HTR-8/SVneo (cell line): Measurements from ENCODE around the gene SLC9A2.

Experiments used
- DNase-seq: peaks from one replicate; pipeline ENCODE4 v3.0.0; 2011; ENCODE audit warnings: low spot score, mixed read lengths; ENCODE audit not compliant: insufficient read length
- FAIRE-seq: peaks from 2 replicates; lab custom pipeline; 2011; peaks lifted over from hg19 to GRCh38; lab: Jason Lieb, UNC

The SLC9A2 gene

DNA sequence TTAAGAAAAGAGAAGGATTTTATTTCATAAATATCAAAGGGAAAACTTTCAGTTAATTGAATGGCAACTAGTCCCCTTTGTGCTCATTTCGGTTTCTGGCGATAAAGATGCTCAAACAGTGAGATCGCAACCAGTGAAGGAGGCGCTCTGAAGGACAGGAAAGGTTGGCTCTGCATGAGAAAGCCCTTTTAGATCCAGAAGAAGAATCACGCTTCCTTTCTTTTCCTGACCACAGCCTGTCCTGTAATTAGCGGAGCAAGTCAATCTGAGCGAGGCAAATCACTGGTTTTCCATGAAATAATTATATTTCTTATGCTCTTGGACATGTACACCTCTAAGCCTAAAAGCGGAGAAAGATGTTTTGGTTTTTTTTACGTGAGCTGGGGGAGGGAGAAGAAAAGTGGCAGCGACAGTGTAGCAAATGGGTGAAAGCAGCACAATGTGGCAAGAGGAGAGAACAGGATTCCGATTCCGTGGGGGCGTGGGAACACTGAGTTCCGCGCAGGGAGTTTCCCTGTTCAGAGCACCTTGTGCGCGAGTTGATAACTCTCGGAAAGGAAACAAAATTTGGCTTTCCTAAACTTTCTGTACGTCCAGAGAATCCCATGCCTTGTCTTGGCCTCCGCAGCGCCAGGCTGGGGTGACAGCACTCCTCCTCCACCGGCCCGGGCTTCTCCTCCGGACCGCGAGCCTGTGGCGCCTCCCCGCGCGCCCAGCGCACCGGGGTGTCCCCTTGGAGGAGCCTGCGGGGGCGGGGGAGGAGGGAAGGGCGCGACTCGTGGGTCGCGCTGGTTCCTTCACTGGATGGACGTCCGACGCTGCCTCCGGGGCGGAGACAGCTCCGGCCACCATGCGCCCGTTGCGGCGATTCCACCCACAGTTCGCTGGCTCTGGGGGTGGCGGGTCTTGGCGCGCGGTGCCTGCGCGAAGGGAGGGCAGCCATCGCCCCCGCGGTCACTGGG, 620 bp upstream of the SLC9A2 start:
- DNase-seq (no peak), FAIRE-seq (no peak)

DNA sequence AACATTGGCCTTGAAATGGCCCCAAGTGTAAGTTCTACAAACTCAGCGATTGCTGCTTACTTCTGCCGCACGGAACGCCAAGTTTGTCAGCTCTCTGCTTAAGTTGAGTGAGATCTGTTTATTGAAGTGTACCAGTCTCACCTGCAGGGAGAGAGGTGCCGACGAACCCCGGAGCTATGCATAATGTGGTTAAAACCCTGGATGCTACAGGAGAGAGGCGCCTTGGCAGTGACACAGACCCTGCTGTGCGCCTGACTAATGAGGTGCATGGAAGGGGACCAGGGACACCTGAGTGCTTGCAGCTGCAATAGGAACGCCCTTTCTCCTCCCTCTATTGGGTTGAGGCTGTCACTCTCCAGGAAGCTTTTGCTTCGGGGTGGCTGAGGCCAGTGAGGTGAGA, 979 bp downstream of the SLC9A2 start:
- FAIRE-seq (no peak), DNase-seq (no peak)

DNA sequence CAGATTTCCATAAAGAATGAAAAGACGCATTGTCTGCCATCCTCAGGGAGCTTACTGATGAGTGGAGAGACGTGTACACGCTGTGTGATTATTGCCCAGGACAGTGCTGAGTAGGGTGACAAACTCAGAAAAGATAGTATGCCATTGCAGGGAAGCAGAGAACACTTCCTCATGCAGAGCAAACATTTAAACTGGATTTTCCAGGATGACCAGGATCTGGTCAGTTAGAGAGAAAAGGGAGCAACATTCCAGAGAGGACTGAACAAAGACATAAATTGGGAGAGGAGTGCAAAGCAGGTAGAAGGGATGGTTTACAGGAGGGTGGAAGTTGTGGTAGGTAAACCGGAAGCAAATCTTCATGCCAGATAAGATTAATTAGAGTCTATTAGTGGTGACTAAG, 2.3 kb downstream of the SLC9A2 start:
- DNase-seq = no peak
- no peak for FAIRE-seq

DNA sequence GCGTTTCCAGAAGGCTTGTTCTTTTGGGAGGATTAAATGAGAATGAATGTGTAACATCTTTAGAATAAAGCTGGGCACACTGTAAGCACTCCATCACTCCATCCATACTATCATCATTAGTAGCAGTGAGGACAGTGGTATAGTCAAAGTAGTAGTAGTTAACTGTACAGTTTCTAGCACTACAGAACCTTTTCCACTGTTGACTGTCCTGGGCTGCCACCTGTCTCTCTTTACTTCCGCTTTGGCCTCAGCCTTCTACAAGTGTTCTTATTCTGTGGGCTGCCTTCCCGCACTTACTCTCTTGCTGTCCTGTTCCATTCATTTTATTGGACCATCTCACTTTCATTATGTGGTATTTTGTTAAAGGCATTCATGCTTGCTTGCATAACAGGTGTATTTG, 3.3 kb downstream of the SLC9A2 start:
- DNase-seq (no peak), FAIRE-seq (no peak)

DNA sequence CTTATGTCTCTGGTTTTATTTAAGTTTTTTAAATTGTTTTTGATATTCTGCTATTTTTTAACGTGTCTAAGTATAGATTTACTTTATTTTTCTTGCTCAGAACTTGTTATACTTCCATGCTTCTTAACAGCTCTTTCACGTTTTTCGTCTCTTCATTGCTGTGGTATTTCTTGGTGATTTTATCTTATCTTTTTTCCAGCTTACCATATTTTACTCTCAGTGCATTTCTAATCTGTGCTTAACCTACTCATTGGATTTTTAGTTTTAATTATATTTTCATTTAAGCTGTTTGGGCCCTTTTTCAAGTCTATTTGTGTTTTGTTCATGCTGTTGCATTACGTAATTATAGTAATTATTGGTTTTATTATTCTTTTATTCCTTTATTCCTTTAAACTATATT, 11.1 kb downstream of the SLC9A2 start:
- FAIRE-seq (no peak), DNase-seq (no peak)

DNA sequence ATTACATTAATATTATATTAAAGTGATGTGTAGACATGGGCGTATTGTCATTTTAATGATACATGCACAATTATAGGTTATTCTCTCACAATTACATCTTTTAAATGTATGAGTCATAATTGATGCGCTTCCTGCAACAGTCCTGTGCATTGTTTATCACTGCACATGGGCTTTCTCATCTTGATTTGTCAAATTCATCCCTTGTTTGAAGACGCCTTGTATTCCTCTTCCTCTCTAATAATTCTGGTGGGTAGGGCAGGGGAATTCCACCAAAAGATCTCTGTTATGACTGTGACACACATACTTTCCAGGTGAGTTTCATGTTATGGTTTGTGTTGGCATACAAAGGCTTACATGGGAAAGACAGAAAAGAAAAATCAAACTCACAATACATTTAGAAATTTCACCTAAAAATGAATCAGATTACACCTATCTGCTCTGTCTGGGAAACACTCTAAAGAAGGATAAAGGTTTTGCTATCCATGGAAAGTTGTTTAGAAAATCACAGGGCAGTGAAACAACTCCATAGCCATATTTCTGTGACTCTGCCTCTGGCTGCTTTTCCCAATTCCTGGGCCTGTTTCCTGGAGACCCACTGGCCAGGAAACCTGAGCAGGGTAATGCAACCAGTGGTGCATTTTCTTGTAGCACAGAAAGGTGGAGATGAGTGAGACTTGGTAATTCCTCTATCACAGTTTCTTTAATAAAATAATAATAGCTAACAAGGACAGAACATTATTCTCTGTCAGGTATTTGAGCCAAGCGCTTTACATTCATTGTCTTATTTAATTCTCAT, 13.2 kb downstream of the SLC9A2 start:
- FAIRE-seq (no peak), DNase-seq (no peak)

DNA sequence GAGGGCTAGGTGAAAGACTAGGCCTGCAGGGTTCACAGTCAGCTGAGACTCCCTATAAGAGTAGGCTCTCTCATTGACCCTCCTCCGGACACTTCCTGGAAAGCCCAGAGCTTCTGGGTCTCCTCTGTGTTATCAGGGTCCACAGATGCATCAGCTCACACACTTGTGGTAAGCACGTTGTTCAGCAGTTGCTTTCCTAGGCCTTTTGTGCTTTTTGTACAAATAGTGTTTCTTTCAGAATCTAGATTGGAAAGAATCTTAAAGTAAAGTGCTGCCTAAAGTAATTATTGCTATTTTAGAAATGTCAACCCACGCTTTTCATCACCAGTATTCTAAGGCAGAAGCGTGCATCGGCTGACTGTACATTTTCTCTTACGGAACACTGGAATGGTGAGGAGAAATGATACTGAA, 15.5 kb downstream of the SLC9A2 start:
- no peak for FAIRE-seq
- DNase-seq = no peak

DNA sequence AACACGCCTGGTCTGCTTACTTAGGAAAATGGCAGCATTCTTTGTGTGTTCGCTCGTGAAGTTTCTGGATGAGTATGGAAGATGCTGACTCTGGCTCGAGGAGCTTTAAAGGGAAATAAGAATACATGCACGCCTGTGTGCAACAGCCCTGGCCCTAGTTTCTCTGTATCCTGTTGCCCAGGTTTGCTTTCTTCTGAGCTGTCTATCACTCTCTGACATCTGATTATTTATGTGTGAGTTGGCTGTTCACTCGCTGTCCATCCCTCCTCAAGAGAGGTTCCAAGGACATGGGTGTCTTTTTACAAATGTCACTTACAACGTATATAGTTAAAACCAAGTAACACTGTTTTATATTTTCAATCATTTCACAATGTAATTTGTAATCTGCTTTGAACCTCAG, 16.0 kb downstream of the SLC9A2 start:
- FAIRE-seq = no peak

DNA sequence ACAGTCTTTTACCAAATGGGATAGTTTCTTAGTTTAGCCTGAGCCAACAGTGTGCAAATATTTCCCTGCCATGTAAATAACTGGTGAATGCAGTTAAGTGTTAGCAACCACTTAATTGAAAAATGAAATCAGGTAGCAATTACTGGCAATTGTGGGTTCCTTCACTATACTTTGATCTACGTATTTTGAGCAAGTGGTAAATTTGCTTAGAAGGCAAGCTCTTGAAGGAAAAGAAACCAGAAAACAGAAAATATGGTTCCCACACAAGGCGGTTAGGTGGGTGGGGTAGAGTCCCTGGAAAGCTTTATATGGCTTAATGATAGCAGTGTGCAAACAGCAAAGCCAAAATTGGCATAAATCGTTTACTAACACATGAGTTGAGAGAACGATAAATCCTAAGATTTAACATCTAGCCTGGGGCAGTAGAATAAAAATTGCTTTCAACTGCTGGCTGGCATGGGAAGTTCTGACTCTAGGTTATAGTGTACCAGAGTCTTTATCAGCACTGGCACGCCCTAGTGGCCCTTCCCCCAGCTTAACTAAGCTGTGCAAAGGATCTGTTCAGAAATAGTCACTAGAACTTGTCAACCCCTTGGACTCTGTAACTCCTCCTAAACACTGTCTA, 17.0 kb downstream of the SLC9A2 start:
- FAIRE-seq = no peak

More for the DNA sequence above, 16.0 kb downstream of the SLC9A2 start:
- DNase-seq = no peak

DNA sequence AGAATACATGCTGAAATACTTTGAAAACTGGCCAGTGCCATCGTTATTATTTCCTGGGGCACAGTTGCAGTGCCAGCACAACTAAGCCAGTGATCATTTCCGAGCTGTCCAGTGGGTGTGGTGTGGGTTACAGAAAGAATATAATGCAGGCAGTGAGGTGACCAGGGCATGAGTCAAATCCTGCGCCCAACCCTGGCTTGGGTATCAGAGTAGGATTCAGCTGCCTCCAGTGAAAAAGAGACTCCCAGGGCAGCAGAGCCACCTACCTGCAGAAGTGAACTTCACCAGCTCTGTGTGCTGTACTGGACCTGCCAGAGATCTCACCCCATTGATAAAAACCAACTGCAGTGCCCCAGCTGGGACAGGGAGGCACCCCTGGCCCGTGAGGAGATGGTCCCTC, 18.0 kb downstream of the SLC9A2 start:
- FAIRE-seq = no peak
- no peak for DNase-seq

More for the DNA sequence above, 17.0 kb downstream of the SLC9A2 start:
- DNase-seq = no peak

DNA sequence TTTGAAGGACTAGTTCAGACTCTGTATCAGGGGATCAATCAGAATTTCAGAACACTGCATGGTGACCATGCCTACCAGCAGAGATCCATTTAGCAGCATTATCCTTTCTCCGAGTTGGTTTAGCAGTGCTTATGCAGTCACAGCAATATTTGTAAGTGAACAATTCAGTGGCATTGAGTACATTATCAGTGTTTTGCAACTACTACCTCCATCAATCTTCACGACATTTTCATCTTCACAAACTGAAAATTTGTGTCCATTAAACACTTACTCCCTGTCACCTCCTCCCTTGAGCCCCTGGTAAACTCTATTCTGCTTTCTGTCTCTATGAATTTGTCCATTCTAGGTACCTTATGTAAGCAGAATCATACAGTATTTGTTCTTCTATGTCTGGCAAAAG, 20.1 kb downstream of the SLC9A2 start:
- FAIRE-seq = no peak

DNA sequence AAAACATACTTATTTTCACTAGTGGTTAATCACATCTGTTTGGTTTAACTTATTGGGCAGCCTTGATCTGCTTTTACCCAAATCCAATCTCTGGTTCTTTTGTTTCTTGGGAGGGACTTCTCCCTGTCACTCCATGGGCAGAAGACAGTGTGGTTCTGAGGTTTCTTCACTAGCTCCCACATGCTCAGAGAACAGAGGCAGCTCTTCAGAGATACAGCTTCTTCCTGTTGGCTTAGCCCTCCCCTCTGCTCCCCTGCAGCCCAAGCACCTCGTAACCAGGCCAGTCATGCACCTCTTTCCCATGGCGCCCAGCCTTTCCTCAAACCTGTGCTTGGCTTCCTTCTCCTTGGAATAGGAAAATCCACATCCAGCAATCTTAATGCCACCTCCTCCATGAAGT, 32.8 kb downstream of the SLC9A2 start:
- FAIRE-seq = no peak
- no peak for DNase-seq

More for the DNA sequence above, 20.1 kb downstream of the SLC9A2 start:
- no peak for DNase-seq

DNA sequence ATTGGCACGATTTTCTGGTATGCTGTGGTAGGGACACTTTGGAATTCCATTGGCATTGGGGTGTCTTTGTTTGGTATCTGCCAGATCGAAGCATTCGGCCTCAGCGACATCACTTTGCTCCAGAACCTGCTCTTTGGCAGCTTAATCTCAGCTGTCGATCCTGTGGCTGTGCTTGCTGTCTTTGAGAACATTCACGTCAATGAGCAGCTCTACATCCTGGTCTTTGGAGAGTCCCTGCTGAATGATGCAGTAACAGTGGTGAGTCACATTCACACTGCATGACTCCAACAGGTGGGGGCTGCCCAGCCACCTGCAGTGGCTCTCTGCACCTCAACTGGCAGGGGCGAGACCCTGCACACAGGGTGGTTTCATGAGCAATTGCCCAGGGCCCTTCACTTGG, 38.4 kb downstream of the SLC9A2 start:
- no peak for FAIRE-seq

DNA sequence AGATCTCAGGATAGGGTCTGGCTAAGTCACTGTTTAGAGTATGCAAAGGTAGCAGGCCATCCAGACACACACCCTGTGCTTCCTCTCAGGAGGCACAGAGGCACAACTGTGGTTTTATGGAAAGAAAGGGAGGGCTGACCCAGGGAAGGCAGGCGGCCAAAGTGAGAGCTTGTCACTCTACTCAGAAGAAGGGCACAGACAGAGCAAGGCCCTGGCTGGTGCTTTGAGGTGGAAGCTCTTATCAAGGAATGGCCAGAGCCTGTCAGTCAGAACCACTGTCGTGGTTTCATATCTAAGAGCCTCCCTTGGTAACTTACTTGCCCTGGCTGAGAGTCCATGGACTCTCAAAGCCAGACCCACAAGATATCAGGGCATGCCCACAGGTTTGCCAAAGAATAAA, 40.7 kb downstream of the SLC9A2 start:
- FAIRE-seq (no peak), DNase-seq (no peak)

More for the DNA sequence above, 38.4 kb downstream of the SLC9A2 start:
- no peak for DNase-seq

DNA sequence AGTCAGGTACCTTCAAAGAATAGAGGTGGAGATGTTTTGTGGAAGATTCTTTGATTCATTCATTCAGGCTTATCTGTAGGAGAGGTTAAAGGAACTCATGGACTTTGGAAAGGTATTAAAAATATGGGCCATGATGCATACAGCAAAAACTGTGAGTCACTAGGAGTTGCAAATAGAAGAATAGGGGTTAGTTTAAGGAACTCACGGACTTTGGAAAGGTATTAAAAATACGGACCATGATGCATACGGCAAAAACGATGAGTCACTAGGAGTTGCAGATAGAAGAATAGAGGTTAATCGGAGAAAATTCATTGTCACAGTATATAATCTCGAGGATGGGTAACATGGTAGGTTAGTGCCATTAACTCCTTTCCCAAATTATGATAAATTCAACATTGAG, 41.2 kb downstream of the SLC9A2 start:
- FAIRE-seq = no peak
- no peak for DNase-seq

DNA sequence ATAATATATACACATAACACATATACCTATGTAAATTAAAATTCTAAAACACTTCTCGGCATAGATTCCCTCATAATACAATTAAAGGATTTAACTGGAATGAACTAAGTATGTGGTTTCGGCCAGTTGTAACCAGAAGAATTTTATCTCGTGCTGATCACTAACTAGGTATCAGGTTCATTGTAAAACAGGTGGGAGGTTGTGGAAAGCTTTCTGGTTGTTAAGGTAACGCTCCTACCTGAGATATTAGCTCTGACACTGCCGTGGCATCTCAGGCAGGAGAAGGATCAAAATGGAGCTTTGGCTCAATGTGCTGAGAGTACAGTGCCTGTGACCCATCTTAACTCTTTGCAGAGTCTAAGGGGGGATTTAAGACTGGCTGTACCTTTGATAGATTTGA, 42.5 kb downstream of the SLC9A2 start:
- FAIRE-seq (no peak), DNase-seq (no peak)

DNA sequence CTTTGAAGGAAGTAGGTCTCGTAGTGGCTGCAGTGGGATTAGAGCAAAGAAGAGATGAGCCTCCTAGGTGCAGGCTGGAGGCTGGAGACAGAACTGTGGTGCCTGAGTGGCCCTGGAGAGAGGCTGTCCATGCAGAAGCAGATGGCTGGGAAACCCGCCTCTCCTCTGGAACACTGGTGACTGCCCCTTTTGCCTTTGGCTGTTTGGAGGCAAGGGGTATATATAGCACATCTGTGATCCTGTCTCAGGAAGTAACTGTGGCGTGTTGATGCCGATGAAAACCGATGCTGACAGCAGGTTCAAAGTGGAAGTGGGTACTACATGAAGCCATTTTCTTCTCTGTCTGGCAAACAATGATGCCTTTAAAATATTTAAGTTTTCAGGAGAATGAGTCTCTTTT, 43.5 kb downstream of the SLC9A2 start:
- DNase-seq (no peak), FAIRE-seq (no peak)

DNA sequence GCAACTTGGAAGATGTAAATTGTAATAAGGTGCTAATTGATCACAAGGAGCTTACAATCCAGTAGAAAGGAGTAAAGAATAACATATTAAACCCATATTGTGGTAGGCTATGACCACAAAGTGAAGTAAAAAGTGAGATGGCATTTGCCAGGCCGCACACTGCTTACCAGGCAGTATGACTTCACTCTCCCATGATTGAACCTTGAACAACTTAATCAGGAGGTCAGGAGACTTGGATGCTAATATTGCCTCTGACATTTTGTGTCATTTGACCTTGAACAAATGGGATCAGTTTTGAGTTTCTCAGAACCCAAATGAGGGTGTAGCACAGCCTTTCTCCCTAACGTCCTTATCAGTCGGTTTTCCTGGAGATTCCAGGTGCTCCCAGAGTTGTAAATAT, 44.0 kb downstream of the SLC9A2 start:
- DNase-seq = no peak
- no peak for FAIRE-seq

DNA sequence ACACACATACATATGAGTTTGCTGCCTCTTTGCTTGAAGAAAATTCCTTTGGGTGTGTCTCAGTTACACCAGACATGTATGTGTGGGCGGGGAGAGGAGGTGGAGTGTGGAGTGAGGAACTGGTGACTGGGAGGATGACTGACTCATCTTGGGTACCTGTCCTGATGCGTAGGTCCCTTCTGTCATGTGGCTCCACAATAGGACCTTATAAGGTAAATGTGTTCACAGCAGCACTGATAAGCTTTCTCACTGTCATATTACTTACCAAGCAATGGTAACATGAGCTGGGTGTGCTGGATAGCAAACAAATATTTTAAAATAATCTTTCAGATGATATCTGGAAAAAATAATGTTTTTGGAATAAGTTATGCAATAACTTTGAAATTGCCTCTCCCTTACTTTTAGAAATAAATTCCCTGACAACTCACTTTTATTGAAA, 45.1 kb downstream of the SLC9A2 start:
- DNase-seq = no peak
- no peak for FAIRE-seq

DNA sequence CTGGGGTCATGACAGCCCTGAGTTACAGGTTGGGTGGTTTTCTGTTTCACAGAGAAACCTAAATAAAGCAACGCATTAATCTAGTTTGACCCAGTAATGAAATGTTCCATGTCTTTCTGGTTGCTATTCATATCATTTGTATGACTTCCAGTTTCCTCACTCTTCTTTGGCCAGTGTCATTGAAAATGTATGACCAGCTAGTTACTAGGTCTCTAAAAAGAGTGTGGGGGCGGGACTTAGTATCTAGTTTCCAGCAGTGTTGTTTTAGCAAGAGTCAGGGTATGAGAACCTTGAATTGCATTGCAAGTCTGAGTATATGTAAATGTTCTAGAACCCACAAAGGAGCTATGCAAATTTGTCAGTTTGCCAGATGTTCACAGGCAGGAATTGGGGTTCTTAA, 47.7 kb downstream of the SLC9A2 start:
- FAIRE-seq (no peak), DNase-seq (no peak)

DNA sequence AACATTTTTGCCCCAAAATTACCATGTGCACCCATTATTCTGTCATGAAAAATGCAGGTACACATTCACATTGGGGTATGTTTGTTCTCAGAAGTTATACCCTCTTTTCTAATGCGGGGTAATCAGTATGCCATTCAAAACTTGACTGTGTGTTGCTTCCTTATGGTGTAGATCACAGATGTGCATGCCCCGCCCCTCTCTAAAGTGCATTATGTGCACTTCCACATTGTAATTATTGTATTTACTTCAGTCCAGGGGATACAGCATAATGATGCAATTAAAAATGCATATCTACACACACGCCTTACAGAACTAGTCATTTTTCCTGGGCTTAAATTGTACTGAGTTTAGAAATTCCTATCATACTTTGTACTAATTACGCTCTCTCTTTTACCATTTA, 48.8 kb downstream of the SLC9A2 start:
- FAIRE-seq (no peak), DNase-seq (no peak)
